Right atrium auricular region (tissue), 2 donors: ENCODE measurements around the gene SH3PXD2B. TPM values are rescaled to one million over a fixed set of nuclear protein-coding genes. Genes with fewer than 3 reads are reported as not detected.

Experiments
- DNase-seq: peaks from one replicate; pipeline ENCODE4 v3.0.0-alpha.2; 2019; ENCODE audit warnings: low spot score
- H3K27ac ChIP-seq, 2 donors: fragments of 200-600 bp; sonication (generic); 1 replicate in 1 of 2; 2 replicates in 1 of 2; pipeline ENCODE4 v1.5.1; 2016 to 2019
- H3K27me3 ChIP-seq, 2 donors: fragments of 200-600 bp; sonication (generic); one replicate each; pipeline versions ENCODE4 v1.5.1 to v1.6.0; 2017 to 2019
- H3K36me3 ChIP-seq: fragments of 200-600 bp; sonication (generic); one replicate; pipeline ENCODE4 v1.5.1; 2016
- H3K4me1 ChIP-seq, 2 donors: fragments of 200-600 bp; sonication (generic); one replicate each; pipeline versions ENCODE4 v1.5.1 to v1.6.0; 2017 to 2019
- H3K4me3 ChIP-seq, 2 donors: fragments of 200-600 bp; sonication (generic); 1 replicate in 1 of 2; 2 replicates in 1 of 2; pipeline ENCODE4 v1.5.1; 2017 to 2019; ENCODE audit warnings: mild to moderate bottlenecking in 1 of 2, moderate library complexity in 1 of 2
- H3K9me3 ChIP-seq, 2 donors: fragments of 200-600 bp; sonication (generic); one replicate each; pipeline ENCODE4 v1.5.1; 2019
- total RNA-seq, 2 donors: library from RNA; depleted of rRNA; stranded (reverse); fragments of >200 nt; gene quantifications; one replicate each; pipeline ENCODE4 v1.1.0, GENCODE V29; 2016
- TF ChIP-seq, protein P1 (sequence below), 2 donors: fragments of 200-600 bp; sonication (generic); IDR thresholded peaks; one replicate each; pipeline ENCODE4 v1.5.1; 2019; ENCODE audit warnings: antibody characterized with exemption in 2 of 2

The SH3PXD2B gene
- total RNA-seq, 2 donors from 2014 or later: 7.2 to 13.9 TPM

DNA sequence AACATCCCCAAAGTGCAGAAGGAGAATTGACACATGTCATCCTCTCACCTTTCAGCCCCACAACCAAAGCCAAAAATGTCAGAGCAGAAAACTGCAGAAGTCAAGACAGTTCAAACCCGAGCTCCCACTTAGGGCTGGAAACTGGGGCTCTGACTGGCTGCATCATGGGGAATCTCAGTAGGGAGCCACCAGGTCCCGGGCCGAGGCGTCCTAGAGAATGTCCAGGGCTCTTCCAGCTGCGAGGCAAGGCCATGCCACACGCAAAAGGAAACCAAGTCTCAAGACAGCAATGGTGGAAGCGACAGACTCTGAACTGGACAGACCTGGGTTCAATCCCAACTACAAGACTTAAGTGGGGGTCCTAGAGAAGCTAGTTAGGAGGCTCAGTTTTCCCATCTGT lies 13.8 kb downstream of the SH3PXD2B start:
- Histone ChIP-seq H3K4me3 (no peak overlapping the region), H3K4me1 (peaks cover 0 to 61% of the 10 kb centered on the region in 2 donors), H3K27ac (peak overlapping the region; percentile 20 to 79), H3K9me3 (no peaks in the 10 kb centered on the region), H3K27me3 (no peaks in the 10 kb centered on the region), H3K36me3 (no peaks in the 10 kb centered on the region)
- TF ChIP-seq, protein P1, sequence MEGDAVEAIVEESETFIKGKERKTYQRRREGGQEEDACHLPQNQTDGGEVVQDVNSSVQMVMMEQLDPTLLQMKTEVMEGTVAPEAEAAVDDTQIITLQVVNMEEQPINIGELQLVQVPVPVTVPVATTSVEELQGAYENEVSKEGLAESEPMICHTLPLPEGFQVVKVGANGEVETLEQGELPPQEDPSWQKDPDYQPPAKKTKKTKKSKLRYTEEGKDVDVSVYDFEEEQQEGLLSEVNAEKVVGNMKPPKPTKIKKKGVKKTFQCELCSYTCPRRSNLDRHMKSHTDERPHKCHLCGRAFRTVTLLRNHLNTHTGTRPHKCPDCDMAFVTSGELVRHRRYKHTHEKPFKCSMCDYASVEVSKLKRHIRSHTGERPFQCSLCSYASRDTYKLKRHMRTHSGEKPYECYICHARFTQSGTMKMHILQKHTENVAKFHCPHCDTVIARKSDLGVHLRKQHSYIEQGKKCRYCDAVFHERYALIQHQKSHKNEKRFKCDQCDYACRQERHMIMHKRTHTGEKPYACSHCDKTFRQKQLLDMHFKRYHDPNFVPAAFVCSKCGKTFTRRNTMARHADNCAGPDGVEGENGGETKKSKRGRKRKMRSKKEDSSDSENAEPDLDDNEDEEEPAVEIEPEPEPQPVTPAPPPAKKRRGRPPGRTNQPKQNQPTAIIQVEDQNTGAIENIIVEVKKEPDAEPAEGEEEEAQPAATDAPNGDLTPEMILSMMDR (IDR thresholded peaks at IDR 0.05): no peak
- DNase-seq: no peak

DNA sequence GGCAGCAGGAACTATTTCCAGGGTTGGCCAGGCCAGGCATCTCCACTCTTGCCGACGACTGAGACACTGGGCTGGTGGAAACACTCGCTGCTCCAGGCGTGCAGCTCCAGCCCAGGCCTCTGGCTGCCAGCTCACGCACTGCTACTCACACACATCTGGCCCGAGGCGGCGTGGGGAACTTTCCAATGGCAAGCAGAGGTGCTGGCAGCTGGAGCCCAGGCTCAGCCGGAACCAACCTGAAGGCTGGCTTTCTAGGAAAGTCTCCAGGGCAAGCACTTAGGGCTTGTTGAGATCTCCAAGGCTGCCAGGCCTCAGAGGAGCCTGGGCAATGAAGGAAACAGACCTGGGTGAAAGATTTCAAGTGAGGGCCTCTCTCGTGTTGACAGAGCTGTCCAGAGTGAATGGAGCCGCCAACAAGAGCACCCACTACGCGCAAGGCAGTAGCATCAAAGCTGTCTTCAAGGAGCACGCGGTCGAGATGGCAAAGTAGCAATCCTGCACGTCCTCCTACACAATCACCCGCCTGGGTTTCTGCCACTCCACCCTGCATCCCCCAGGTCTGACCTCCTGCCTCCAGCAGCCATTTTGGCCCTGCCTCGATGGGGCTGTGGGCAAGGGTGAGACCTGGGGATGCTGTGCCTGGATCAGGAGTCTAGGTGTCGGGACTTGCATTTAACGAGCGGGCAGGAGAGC lies 14.4 kb downstream of the SH3PXD2B start:
- Histone ChIP-seq H3K4me1 (peaks cover 0 to 55% of the 10 kb centered on the region in 2 donors), H3K9me3 (no peaks in the 10 kb centered on the region), H3K36me3 (no peaks in the 10 kb centered on the region), H3K27ac (peak overlapping the region in 1 of 2 donors; percentile 8), H3K27me3 (no peaks in the 10 kb centered on the region), H3K4me3 (no peak overlapping the region)
- no peak for DNase-seq
- TF ChIP-seq, protein P1 (IDR thresholded peaks at IDR 0.05): no peak

DNA sequence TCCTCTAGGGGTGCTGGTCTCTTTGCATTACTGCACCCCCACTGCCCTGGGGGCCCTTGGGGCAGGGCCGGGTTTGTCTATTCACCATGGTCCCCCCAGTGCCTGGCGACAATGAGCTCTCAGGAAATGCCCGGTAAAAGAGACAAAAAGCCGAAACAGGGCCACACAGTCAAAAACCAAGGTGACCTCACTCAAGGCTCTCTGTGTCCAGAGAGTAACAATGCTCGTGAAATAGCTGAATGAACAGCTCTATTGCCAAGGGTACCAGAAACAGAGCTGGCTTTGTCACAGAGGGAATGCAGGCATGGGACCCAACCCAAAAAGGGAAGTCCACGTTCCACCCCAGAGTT lies 16.0 kb downstream of the SH3PXD2B start:
- no peaks in the 10 kb centered on the region for H3K9me3 ChIP-seq
- no peaks in the 10 kb centered on the region for H3K36me3 ChIP-seq
- H3K4me1 ChIP-seq: peaks cover 0 to 39% of the 10 kb centered on the region in 2 donors

DNA sequence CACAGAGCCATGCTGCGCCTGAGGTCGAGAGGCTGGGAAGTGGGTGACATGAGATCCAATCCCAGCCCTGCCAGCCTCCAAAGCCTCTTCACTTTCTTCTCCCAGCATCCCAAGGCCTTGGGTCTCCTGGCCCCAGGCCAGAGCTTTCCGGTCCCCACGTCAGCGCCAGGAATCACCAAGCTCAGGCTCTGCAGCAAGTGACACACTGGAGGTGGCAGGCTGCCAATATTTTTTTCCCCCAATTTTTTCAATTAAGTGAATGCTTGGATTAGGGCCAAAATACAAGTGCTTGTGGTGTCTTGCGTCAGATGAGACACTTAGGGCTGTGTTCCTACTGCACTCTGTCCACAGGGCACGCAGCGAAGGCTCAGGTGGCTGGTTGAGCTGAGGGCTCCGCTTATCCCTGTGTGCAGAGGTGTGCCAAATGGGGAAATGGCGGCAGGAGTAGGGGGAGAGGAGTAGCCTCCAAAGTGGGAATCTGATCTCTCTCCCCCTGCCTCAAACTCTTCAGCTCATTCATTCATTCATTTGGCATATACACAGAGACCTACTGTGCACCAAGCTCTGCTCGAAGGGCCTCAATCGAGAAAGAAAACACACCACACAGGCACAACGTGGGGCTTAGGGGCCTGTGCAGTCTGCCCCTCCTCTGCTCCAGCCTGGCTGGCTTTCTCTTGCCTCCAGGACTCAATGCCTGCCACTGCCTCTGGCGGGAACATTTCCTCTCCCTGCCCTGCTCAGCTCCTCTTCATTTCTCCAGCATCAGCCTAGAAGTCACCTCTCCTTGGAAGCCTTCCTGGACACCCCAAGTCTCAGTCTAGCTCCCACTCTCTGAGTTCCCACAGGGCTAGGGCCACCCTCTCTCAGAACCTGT lies 16.6 kb downstream of the SH3PXD2B start:
- H3K4me3 ChIP-seq: no peak overlapping the region
- TF ChIP-seq, protein P1 (IDR thresholded peaks at IDR 0.05): no peak
- no peaks in the 10 kb centered on the region for H3K9me3 ChIP-seq
- H3K4me1 ChIP-seq: peaks cover 0 to 33% of the 10 kb centered on the region in 2 donors
- no peaks in the 10 kb centered on the region for H3K27me3 ChIP-seq
- peak; percentile 91 for DNase-seq
- H3K36me3 ChIP-seq: no peaks in the 10 kb centered on the region
- H3K27ac ChIP-seq: peak overlapping the region; percentile 27 to 71

More for the DNA sequence above, 16.0 kb downstream of the SH3PXD2B start:
- Histone ChIP-seq H3K27ac (peak overlapping the region; percentile 27 to 71), H3K27me3 (no peaks in the 10 kb centered on the region), H3K4me3 (no peak overlapping the region)
- TF ChIP-seq, protein P1 (IDR thresholded peaks at IDR 0.05): no peak
- no peak for DNase-seq

DNA sequence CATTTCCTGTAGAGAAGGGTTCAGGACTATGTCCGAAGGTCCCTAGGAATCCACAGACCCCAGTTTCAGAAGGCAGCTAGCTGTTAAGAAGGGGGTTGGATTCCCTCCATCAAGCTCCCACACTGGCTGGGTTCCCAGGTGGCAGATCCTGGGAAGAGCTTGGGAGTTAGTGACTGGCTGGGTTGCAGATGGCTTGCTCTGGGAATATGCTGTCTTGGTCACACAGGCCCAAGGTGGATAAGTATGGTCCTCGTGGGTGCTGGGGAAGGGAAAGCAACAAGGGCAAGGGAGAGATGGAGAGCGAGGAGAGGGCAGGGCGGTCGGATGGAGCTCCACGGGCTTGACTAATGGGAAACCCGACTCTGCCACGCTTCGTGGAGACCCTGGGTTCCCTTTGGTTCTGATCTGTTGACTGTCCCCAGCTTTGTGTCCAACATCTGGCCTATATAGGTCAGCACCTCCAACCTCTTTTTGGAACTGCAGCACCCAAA lies 17.4 kb downstream of the SH3PXD2B start:
- Histone ChIP-seq H3K27ac (peak overlapping the region; percentile 23 to 71), H3K27me3 (no peaks in the 10 kb centered on the region), H3K4me3 (no peak overlapping the region), H3K36me3 (no peaks in the 10 kb centered on the region), H3K9me3 (no peaks in the 10 kb centered on the region), H3K4me1 (peaks cover 0 to 32% of the 10 kb centered on the region in 2 donors)
- no peak for DNase-seq
- TF ChIP-seq, protein P1 (IDR thresholded peaks at IDR 0.05): no peak
